Activated T-helper 17 cell treated with anti-CD3 and anti-CD28 coated beads, Interleukin-2, amount 50 U/mL, for 72 hours (primary cell): Measurements from ENCODE around the gene DOCK4. TPM values are rescaled to one million over a fixed set of nuclear protein-coding genes. Genes with fewer than 3 reads are reported as not detected.

Experiments used
- ATAC-seq: fragments of 150-1000 bp; cut with Tn5 transposase; replicated peaks from 2 replicates; pipeline ENCODE4 v1.10.0; 2021; ENCODE audit warnings: mild to moderate bottlenecking, moderate library complexity
- H3K27ac Mint-ChIP-seq: one replicate; pipeline ENCODE4 v1.8.0; 2022; ENCODE audit warnings: mixed read lengths
- H3K27me3 Mint-ChIP-seq: one replicate; pipeline ENCODE4 v1.8.0; 2022; ENCODE audit warnings: mixed read lengths
- H3K36me3 Mint-ChIP-seq: one replicate; pipeline ENCODE4 v1.8.0; 2022; ENCODE audit warnings: low read depth, mild to moderate bottlenecking, mixed read lengths
- H3K4me1 Mint-ChIP-seq: one replicate; pipeline ENCODE4 v1.8.0; 2022; ENCODE audit warnings: mixed read lengths
- H3K4me3 Mint-ChIP-seq: one replicate; pipeline ENCODE4 v1.8.0; 2022; ENCODE audit warnings: mild to moderate bottlenecking, mixed read lengths
- H3K9me3 Mint-ChIP-seq: one replicate; pipeline ENCODE4 v1.8.0; 2022; ENCODE audit warnings: mixed read lengths
- total RNA-seq, 2 donors: library from RNA; stranded (reverse); gene quantifications; one replicate each; pipeline ENCODE4 v1.2.3, GENCODE V29; 2022

The DOCK4 gene
- total RNA-seq, 2 donors from 2014 or later, result 0.50 to 1.5 TPM

DNA sequence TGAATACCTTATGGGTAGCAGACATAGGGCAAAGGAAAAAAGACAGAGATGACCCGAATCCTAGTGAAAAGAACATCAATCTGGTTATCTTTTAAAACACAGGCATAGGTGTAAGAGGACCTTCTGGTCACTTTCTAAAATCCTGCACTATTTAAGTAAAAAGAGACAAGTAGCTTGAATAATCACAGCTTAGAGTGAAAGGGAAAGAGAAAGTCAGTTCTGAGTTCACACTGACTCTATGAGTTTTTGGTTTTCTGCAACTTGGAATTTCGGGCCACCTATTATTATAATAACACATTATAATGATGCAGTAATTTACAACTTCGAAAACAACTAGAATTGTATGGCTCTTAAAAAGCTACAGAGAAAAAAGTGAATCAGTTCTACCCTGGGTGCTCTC, 247.8 kb downstream of the DOCK4 start:
- Mint-ChIP-seq H3K36me3 (no peaks in the 10 kb centered on the region), H3K27ac (no peak overlapping the region), H3K27me3 (no peaks in the 10 kb centered on the region), H3K9me3 (no peaks in the 10 kb centered on the region), H3K4me1 (no peaks in the 10 kb centered on the region), H3K4me3 (no peak overlapping the region)
- ATAC-seq, result no peak

- Mint-ChIP-seq H3K4me3 (no peak overlapping the region), H3K36me3 (no peaks in the 10 kb centered on the region), H3K9me3 (no peaks in the 10 kb centered on the region), H3K4me1 (no peaks in the 10 kb centered on the region), H3K27me3 (no peaks in the 10 kb centered on the region), H3K27ac (no peak overlapping the region)
- no peak for ATAC-seq
Observed at GRCh38 chr7:111955616-111956015, 250.6 kb downstream of the DOCK4 start.

DNA sequence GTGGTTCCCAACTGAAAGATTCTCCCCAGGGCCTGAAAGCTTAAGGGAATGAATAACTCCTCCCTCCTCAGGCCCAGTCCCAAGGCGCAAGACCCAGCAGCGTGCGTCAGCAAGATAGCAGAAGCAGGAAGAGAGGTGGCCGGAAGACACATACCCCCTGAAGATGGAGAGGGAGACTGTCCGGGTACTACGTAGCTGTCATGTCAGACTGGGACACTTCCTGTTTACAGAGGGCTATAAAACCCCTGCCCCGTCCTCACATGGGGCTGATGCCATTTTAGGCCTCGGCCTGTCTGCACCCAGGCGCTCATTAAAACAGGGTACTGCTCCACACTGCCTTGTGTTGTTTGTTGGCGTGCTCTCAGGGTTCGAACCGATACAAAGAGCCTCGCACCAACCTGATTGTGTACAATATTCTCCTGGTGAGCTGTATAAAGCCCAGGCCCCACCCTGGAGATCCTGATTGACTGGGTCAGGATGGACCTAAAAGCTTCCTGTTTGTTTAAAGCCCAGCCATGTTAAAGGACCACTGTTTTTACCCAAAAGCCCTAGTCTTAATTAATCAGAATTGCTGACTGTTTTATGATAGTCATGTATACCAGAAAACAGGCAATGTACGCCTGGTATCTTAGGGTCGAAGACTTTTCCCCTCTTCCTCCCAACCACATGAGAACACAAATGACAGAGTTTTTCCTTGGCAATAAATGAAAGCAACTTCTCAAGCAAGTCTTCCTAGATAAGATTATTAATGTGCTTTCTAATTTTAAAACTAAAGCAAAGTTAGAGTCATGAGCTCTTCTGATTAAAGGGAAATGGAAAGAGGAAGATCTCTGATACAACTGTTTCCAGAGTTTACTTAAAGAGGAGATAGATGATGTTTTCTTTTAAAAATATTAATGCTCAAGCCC, 251.5 kb downstream of the DOCK4 start:
- Mint-ChIP-seq H3K27ac (no peak overlapping the region), H3K27me3 (no peaks in the 10 kb centered on the region), H3K9me3 (no peaks in the 10 kb centered on the region)

DNA sequence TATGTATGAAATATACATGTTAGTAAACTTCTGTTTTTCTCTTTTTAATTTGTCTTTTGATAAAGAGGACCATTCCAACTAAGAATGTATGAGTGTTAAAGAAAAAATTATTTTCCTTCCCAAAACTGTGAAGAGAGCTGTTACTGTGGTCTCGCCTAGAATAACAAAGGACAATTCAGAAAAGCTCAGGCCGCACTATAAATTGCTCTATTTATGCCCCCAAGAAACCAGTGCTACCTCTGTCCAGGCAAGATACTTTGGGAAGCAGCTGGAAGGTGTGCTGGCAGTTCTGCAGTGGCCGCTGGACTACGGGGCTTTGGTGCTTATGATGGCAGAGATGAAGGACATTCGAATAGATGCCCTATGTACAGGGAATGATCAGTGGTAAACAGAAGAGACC, 252.1 kb downstream of the DOCK4 start:
- no peaks in the 10 kb centered on the region for H3K4me1 Mint-ChIP-seq
- no peaks in the 10 kb centered on the region for H3K36me3 Mint-ChIP-seq
- H3K4me3 Mint-ChIP-seq, result no peak overlapping the region
- H3K9me3 Mint-ChIP-seq, result no peaks in the 10 kb centered on the region
- no peak for ATAC-seq
- H3K27me3 Mint-ChIP-seq, result no peaks in the 10 kb centered on the region
- H3K27ac Mint-ChIP-seq, result no peak overlapping the region

More for the DNA sequence above, 251.5 kb downstream of the DOCK4 start:
- no peaks in the 10 kb centered on the region for H3K36me3 Mint-ChIP-seq
- no peak for ATAC-seq
- no peaks in the 10 kb centered on the region for H3K4me1 Mint-ChIP-seq
- no peak overlapping the region for H3K4me3 Mint-ChIP-seq

DNA sequence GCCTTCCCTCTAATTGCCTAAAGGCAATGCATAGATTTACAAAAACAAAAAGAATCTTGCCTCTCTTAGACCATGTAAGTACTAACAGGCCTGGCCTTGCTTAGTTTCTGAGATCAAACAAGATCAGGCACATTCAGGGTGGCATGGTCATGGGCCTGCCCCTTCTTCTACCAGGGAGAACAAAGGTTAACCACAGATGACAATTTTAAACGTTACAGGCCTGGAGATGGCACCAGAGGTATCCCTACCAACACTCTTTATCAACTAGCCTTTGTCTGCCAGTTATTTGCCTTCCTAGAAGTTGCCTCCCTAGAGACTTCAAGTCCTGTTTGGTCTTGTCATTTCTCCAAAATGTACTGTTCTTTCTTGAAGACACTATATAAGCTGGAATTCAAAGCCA, 252.6 kb downstream of the DOCK4 start:
- Mint-ChIP-seq H3K27ac (no peak overlapping the region), H3K9me3 (no peaks in the 10 kb centered on the region), H3K4me3 (no peak overlapping the region), H3K4me1 (no peaks in the 10 kb centered on the region), H3K36me3 (no peaks in the 10 kb centered on the region), H3K27me3 (no peaks in the 10 kb centered on the region)
- ATAC-seq, result no peak

DNA sequence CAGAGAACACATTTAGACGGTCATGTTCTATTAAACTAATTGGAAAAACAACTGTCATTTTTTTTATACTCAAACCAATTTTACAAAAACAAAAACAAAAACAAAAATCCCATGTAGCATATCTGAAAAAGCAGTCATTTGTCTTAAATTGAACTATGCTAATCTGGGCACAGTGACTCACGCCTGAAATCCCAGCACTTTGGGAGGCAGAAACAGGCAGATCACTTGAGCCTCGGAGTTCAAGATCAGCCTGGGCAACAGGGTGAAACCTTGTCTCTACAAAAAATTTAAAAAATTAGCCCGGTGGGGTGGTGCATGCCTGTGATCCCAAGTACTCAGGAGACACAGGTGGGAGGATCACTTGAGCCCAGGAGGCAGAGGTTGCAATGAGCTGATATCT, 253.4 kb downstream of the DOCK4 start:
- no peaks in the 10 kb centered on the region for H3K27me3 Mint-ChIP-seq
- no peaks in the 10 kb centered on the region for H3K9me3 Mint-ChIP-seq
- no peak for ATAC-seq
- H3K36me3 Mint-ChIP-seq, result no peaks in the 10 kb centered on the region
- no peak overlapping the region for H3K4me3 Mint-ChIP-seq
- no peak overlapping the region for H3K27ac Mint-ChIP-seq
- H3K4me1 Mint-ChIP-seq, result no peaks in the 10 kb centered on the region

GRCh38 chr7:111951052-111951451, 255.1 kb downstream of the DOCK4 start:
- no peak for ATAC-seq
- no peaks in the 10 kb centered on the region for H3K9me3 Mint-ChIP-seq
- no peaks in the 10 kb centered on the region for H3K36me3 Mint-ChIP-seq
- no peak overlapping the region for H3K4me3 Mint-ChIP-seq
- no peaks in the 10 kb centered on the region for H3K4me1 Mint-ChIP-seq
- H3K27ac Mint-ChIP-seq, result no peak overlapping the region
- no peaks in the 10 kb centered on the region for H3K27me3 Mint-ChIP-seq

- no peaks in the 10 kb centered on the region for H3K27me3 Mint-ChIP-seq
- H3K9me3 Mint-ChIP-seq, result peaks cover 13% of the 10 kb centered on the region
- no peaks in the 10 kb centered on the region for H3K4me1 Mint-ChIP-seq
- H3K27ac Mint-ChIP-seq, result no peak overlapping the region
- no peak for ATAC-seq
- H3K36me3 Mint-ChIP-seq, result no peaks in the 10 kb centered on the region
- no peak overlapping the region for H3K4me3 Mint-ChIP-seq
Observed at GRCh38 chr7:111942450-111943081, 263.6 kb downstream of the DOCK4 start.

DNA sequence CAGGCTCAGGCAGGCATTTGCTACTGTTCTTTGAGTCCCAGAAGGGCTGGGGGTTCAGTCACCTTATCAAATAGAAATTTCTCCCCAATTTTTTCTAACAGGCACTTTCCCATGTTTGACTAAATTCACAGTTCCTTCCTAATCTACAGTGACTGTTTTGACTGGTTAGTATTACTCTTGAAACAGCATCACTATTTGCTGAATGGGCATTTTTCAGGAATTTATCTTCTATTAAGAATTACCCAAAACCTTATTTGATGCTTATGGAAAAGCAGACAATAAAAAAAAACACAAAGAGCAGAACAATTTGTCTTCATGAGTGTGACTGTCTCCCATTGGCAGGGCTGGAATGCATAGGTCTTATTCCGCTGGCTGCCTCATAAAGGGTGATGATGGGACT, 269.0 kb downstream of the DOCK4 start:
- ATAC-seq, result no peak
- H3K27ac Mint-ChIP-seq, result no peak overlapping the region
- no peaks in the 10 kb centered on the region for H3K27me3 Mint-ChIP-seq
- H3K36me3 Mint-ChIP-seq, result no peaks in the 10 kb centered on the region
- H3K9me3 Mint-ChIP-seq, result peaks cover 5% of the 10 kb centered on the region
- H3K4me1 Mint-ChIP-seq, result no peaks in the 10 kb centered on the region
- no peak overlapping the region for H3K4me3 Mint-ChIP-seq

DNA sequence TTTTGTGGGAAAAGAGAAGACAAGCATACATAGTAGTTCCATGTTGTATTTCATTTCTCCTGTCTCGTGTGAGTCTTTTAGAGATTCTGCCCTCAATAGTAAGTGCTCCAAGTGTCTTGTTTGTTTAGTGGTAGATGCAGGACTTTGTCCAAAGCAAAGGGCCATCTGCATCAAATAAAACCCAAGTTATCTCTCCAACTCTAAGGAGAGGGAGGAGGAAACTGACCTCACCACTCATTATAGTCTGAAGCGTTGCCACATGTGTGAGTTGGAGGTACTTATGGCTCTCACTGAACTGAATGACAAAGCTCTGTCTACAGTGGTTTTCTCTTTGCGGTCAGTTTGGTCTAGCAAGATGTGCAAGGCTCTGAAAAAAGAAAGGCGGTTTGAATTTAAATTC, 272.6 kb downstream of the DOCK4 start:
- Mint-ChIP-seq H3K9me3 (no peaks in the 10 kb centered on the region), H3K27me3 (no peaks in the 10 kb centered on the region), H3K36me3 (no peaks in the 10 kb centered on the region), H3K4me1 (no peaks in the 10 kb centered on the region), H3K4me3 (no peak overlapping the region), H3K27ac (no peak overlapping the region)
- ATAC-seq, result no peak

DNA sequence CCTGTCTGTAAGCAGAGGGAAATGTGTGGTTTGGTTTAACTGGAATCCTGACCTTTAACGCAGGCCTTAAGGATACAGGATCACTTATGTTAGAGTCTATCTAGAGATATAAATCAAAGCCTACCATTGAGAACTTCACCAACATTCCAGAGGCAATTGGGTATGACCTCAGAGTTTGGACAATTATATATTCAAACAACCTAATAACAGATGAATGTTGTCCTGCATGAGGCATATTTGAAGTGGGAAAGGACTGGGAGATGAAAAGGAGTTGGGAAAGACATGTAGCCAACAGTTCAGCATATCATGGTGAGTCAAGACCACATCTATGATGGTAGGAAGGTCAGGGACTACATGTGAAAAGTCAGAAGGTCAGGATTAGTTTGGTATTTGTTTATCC, 274.2 kb downstream of the DOCK4 start:
- no peak overlapping the region for H3K27ac Mint-ChIP-seq
- H3K9me3 Mint-ChIP-seq, result no peaks in the 10 kb centered on the region
- H3K36me3 Mint-ChIP-seq, result no peaks in the 10 kb centered on the region
- no peaks in the 10 kb centered on the region for H3K27me3 Mint-ChIP-seq
- H3K4me3 Mint-ChIP-seq, result no peak overlapping the region
- H3K4me1 Mint-ChIP-seq, result no peaks in the 10 kb centered on the region
- no peak for ATAC-seq

DNA sequence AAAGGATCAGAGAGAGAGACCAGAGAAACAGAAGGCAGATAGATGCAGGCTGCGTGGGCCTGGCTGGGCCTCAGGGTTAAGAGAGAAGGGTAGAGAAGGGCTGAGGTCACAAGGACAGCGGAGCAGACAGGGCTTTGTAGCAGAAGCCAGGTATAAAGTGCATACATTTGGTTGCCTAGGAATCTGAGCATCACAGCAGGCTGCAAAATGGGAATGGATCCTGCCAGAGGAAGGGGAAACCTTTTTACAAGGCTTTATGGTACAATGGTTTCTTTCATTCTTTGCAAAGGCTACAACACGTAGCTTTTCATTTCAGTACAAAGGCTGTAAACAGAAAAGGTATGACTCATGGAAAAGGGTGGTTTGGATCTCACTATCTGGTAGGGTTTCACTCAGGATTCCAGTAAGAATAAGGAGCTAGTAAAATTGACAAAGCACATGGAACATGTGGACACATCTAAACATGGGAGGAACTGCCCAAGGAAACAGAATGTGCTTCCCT, 275.1 kb downstream of the DOCK4 start:
- Mint-ChIP-seq H3K4me1 (no peaks in the 10 kb centered on the region), H3K4me3 (no peak overlapping the region), H3K9me3 (no peaks in the 10 kb centered on the region), H3K36me3 (no peaks in the 10 kb centered on the region), H3K27ac (peak overlapping the region; percentile 26), H3K27me3 (no peaks in the 10 kb centered on the region)
- peak; percentile 76 for ATAC-seq

DNA sequence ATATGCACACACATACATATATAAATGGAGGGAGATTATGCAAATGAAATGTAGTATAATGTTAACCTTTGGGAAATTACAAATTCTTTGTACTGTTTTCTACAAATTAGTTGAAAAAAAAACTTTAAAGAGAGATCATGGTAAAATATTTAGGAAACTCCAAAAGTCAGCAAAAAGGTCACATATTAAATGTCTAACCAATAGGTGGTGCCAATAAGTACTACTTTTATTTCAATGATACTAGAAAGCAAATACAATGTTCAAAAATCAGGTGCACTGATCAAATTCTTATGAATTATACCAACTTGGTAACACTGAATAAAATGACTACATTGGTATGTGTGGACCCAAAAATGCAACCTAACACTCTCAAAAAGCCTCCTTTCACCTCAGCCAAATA, 276.9 kb downstream of the DOCK4 start:
- Mint-ChIP-seq H3K4me3 (no peak overlapping the region), H3K27me3 (peaks cover 5% of the 10 kb centered on the region), H3K27ac (no peak overlapping the region), H3K36me3 (no peaks in the 10 kb centered on the region), H3K4me1 (no peaks in the 10 kb centered on the region), H3K9me3 (no peaks in the 10 kb centered on the region)
- ATAC-seq, result no peak

GRCh38 chr7:111927353-111928019, 278.7 kb downstream of the DOCK4 start:
- Mint-ChIP-seq H3K4me3 (no peak overlapping the region), H3K9me3 (no peaks in the 10 kb centered on the region), H3K27me3 (peaks cover 9% of the 10 kb centered on the region), H3K36me3 (no peaks in the 10 kb centered on the region), H3K27ac (no peak overlapping the region), H3K4me1 (no peaks in the 10 kb centered on the region)
- ATAC-seq, result no peak

GRCh38 chr7:111920329-111920728, 285.9 kb downstream of the DOCK4 start:
- no peak for ATAC-seq
- no peak overlapping the region for H3K27ac Mint-ChIP-seq
- no peak overlapping the region for H3K4me3 Mint-ChIP-seq
- no peaks in the 10 kb centered on the region for H3K4me1 Mint-ChIP-seq
- H3K36me3 Mint-ChIP-seq, result no peaks in the 10 kb centered on the region
- no peaks in the 10 kb centered on the region for H3K9me3 Mint-ChIP-seq
- H3K27me3 Mint-ChIP-seq, result peaks cover 19% of the 10 kb centered on the region
